NCI-H1048 (cell line): ENCODE data around the gene FSIP1.
"Not testable (repeated sequence)": the region's sequence is repeated elsewhere in the genome, so short reads cannot be mapped to it uniquely, and the experiment has no call there.

Experiments used
- DNase-seq: peaks from one replicate; lab custom pipeline; 2025; lab: John Stamatoyannopoulos, UW

Gene FSIP1

DNA sequence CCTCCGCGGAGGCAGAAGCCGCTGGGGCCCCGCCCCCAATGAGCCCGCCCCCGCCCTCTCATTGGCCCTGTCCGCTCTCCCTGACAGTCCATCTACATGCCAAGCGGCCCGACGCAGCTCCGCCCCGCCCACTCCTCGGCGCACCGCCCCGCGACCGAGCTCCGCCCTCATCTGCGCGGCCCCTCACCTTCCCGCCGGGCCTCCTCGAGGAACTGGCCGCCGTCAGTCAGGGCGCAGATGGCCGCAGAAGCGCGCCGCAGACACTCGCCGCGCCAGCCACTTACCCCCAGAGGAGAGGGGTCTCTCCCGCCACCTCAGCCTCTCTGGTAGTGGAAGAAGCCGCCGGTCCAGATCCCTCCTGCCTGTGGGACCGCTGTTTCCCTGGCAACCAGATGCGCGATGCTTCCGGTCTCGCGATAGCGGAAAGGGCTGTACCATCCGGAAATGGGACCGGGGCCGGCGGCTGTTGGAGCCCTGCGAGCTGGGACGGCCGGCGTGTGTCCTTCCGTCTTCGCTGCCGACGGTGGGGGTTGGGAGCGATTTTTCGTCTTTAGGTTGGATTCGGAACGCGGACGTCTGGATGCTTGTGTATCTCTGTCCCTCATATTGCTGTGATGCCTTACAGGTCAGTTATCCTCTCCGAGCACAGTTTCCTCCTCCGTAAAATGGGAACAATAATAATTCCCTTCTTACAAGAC, at the start of gene FSIP1:
Gene FSIP1 (minus strand): TSS at position 401 of the 698 bp plus-strand sequence. CDS start 6,317 bp downstream, outside the sequence.
- peak; percentile 67 for DNase-seq

DNA sequence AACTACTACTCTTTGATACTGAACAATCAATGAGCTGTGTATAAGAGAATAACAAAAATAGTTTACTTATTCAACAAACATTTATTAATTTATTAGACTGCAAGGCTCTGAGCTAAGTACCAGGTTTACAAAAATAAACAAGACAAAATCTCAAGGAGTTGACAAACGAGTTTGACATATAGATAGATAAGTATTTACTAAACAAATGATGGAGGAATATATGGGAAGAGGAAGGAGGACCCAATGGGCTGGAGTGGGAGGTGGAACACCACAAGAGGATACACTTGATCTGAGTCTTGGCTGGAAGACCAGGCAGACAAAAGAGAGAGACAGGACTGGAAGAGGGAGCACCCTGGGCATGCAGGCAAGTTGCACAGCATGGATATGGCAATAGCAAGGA, 47.5 kb upstream of the FSIP1 start:
- DNase-seq, result no peak

DNA sequence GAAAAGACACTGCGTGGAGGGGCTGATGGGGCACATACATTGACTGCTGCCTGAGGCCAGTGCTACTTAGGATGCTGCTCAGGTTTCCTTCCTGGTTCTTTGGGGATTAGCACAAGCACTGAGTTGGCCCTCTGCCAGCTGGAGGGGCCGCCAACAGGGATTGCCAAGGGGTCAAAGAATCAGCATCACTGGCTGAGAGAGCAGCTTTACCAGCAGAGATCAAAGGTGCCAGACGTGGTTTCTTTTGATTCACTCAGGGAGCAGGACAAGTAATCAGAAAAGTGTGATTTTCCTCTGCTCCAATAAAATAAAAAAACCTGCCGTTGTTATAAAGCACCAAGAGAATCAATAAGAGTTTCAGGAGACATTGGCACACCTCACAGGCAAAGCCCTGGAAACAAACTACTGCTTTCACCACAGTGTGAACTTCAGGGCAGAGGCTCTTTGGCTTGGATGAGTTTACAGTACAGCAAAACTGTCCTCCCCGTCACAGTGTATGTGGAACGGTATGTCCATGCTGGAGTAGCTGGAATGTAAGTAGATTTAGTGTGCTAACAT, 45.8 kb upstream of the FSIP1 start:
- DNase-seq, result no peak

DNA sequence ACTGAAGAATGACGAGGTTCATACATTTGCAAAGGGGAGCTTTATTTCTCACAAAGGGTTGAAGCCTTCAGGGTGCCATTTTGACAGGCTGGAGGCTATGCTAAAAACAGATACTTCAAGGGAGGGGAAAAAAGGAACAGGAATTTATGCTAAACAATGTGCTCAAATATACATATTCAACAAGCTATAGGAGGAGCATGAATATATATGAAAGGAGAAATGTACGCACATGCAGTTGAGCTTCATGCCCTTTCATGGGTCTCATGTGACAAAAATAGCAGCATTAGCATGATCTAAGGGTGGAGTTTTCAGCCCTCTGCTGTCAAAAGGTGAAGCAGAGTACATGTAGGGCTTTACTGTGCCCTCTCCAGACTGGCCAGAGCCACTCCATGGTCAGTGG, 44.3 kb upstream of the FSIP1 start:
- DNase-seq, result no peak

DNA sequence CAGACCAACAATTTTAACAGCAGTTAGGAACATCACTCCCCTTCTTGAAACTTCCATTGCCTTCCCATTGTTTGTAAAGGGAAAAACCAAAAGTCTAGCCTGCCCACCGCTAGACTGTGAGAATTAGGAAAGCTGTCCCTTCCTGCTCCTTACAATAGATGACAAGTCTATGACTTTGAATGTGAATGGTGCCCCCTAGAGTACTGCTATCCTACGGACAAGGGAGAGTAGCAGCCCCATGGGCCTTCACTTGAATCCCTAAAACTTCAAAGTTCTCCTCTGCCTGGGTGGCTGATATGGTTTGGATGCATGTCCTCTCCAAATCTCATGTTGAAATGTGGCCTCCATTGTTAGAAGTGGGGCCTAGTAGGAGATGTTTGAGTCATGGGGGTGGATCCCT, 41.0 kb upstream of the FSIP1 start:
- DNase-seq, result no peak

DNA sequence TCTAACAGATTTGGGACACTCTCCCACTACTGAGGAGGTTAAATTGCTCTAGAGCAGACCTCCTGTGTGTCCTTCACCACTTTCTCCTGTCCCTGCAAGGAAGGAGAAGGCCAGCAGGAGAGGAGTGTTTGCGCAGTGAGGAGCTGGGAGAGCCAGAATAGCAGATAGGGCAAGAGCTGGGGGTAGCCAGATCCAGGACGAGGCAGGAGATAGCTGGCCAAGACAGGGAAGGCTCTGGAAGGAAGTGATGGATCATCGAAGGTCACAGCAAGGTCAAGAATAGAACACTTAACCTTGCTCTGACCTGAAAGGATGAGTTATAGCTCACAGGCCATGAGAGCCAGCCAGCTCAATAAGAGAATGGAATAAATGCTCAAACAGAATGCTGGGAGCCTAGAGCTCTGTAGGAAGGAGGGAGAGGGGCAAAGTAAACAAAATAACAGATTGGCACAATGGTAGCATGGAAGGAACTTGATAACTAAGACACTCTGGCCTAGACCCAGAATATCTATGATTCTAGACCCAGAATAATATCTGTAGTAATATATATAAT, 37.5 kb upstream of the FSIP1 start:
- DNase-seq, result no peak

DNA sequence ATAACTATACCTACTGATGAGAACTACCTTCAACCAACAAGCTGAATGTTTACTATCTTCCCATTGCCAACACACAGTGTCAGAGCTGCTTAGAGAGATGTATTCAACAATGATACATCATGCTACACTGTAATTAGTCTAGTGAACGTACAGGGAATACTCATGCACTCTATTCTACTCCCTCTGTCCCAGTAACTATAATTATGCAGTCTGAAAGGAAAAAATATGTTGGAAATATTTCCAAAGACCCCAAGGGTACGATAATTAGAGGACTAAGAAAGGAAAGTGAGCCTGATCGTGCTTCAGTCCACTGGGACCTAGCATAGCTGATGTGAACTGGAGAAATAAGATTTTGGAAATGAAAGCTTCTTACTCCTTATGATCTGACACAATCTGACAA, 36.9 kb upstream of the FSIP1 start:
- DNase-seq, result no peak

DNA sequence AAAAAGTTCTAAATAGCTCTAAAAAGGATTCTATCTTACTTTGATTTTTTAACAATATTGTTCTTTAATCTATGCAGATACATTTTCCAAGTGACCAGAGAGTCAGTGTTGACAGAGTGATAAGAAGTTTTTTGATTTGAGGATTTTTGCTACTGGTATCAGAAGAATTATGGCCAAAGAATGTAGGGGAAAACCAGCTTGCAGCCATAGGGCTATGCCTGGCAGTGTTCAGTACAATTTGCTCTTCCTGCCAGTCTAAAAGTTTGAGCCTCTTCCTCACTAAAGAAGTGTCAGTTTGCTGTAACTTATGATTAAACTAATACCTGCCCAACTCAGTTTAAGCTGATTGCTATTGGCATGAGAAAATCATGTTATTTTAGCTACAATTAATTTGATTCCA, 35.3 kb upstream of the FSIP1 start:
- no peak for DNase-seq

DNA sequence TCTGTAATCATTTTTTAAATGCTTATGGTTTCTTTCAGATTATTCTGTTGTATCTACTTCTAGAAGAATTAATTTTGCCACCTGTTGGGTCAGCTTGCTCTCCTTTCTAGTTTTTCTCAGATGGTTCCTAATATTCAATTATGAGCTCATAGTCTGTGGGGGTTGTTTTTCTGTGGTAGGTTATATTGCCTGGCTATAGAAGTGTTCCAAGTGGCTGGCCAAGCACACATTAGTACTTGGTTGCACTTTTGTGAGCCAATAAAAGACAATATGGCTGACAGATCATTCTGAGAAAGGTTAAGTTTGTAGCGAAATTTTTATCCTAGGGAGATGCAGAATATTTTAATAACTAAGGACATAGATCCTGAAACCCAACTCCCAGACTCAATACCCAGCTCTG, 31.8 kb upstream of the FSIP1 start:
- DNase-seq, result no peak

DNA sequence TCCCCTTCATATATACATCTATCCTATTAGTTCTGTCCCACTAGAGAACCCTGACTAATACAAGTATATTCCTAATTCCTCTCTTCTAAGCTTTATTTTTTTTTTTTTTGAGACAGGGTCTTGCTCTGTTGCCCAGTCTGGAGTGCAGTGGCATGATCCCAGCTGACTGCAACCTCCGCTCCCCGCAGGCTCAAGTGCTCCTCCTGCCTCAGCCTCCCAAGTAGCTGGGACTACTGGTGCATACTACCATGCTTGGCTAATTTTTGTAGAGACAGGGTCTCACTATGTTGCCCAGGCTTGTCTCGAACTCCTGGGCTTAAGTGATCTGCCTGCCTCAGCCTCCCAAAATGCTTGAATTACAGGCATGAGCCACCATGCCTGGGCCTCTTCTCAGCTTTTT, 30.0 kb upstream of the FSIP1 start:
- not testable (repeated sequence) for DNase-seq

DNA sequence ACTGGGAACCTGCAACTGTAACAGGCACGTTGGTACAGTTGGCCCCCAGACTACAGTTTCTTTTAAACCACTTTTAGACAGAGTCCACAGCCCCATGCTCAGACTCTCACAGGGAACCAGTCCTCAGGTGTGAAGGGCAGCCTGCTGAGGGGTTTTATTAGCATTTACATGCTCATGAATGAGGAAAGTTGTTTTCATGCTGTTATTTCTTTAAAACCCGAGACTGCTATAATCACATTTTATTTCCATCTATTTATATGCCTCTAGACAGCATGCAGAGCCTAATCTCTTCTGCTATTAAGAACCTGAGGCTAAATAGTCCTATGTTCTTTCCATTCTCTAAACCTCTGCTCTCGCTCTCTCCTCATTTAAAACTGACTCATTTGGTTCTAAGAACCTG, 26.3 kb upstream of the FSIP1 start:
- no peak for DNase-seq

DNA sequence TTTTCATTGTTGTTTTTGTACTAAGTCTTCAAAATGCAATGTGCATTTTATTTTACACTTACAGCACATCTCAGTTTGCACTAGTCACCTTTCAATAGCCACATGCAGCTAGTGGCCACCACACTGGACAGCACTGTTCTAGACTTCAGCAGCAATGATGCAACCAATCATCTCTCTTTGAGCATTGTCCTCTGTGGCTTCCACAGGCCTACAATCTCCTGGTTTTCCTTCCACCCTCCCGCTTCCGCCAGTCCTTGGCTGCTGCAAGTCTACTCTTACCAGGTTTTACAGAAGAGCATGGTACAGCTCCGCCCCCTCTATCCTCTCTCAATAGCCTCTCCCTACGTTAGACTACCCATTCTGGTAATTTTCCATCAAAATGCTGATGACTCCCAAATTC, 25.1 kb upstream of the FSIP1 start:
- no peak for DNase-seq

DNA sequence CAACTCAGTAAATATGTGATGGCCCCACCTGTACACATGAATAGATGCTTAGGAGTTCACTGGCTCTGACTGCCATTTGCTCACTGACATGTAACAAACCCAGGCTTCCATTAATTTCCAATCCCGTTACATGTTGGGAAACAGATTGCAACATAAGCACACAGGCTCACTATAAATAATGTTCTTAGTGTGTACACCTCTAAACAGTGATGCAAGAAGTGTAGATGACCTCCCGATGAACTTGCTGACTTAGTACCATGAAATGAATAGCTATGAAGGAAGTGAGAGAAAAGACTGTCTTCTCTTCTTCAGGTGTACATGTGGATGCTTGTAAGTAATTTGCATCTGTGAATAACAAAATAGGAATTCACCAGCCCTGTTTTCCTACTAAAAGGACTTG, 21.4 kb upstream of the FSIP1 start:
- no peak for DNase-seq

DNA sequence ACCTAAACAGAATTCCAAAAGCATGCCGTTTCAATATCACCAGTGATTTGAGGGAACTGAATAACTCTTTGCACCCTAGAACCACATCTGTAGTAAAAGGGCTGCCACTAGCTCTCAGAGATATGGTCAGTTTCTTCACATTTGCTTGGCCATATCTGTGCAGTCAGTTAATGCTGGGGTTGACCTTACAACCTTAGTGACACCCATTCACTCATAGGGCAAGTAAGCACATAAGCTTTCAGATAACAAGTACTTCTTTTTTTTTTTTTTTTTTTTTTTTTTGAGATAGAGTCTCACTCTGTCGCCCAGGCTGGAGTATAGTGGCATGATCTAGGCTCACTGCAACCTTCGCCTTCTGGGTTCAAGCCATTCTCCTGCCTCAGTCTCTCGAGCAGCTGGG, 20.4 kb upstream of the FSIP1 start:
- no peak for DNase-seq

DNA sequence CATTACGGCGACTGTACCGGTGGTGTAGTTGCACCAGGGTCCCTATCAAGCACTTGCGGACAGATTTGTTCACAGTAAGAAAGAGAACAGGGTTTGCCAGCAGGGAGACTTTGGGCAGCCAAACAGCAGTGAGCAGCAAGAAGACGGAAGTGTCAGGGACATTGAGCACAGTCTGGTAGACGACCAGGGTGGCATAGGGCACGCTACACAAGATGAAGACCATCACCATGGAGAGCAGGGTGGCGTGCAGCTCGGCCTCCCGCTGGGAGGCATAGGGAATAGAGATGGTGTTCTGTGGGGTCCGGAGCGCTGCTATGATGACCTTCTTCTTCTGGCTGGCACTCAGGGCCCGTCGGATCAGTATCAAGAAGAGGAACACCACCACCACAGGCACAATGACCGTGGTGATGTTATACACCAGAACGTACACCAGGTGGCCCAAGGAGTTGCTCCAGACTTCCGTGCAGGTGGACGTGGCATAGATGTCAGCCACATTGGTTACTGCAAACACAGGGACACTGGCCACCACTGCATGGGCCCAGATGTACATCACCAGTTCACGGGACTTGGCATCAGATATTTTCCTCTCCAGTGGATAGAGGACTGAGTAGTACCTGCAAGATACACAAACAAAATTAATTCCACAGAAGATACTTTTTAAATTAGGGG, 19.1 kb upstream of the FSIP1 start:
- DNase-seq, result no peak

DNA sequence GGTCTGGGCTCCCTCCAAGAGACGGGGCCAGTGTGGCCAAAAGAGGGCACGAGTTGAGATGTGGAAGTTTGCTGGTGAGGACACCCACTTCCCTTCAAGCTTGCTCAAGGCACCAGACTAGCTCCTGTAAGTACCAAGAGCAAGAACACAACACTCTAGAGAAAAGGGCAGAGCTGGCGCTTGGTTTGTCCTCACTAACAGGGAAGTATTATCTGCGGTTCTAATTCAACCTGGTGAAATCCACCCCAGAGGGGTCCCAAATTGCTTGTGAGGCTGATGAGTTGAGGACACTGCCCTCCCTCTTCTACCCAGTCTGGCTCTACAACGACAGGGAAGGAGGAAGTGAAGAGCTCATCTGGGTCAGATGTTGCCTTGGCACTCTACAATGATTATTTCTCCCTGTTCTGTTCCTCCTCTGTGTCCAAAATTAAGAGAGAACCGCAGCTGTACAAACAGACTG, 16.9 kb upstream of the FSIP1 start:
- no peak for DNase-seq

DNA sequence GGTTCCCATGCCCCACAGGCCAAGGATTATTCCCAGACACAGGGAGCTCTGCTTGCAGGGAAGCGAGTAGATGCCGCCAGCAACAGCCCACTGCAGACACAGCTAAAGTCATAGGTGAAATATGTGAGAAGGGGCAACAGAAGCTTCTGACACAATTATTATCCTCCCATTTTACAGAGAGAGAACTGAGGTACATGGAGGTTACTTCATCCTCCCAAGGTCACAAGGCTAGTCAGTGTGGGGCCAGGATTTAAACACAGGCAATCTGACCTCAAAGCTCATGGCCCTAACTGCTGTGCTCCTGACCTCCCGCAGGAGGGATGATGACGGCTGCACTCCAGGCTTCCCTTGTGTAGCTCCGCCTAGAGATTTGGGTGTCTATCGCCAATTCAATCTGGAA, 15.7 kb upstream of the FSIP1 start:
- DNase-seq, result no peak

DNA sequence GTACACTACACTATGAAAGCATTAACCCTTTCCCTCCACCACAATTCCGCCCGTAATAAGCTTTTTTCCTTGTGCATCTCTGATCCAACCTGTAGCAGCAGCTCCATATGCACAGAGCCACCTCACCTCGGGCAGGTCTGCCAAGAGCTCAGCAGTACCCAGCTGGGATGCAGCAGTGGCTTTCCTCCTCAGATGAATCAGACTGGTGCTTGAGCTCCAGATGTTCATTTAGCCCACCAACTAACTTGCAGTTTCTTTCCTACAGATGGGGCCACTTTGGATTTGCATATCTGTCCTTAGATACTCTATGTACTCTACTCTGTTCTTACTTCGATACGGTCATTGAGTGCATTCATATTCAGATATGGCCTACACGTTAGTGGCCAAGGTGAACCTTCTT, 14.8 kb upstream of the FSIP1 start:
- DNase-seq, result no peak

DNA sequence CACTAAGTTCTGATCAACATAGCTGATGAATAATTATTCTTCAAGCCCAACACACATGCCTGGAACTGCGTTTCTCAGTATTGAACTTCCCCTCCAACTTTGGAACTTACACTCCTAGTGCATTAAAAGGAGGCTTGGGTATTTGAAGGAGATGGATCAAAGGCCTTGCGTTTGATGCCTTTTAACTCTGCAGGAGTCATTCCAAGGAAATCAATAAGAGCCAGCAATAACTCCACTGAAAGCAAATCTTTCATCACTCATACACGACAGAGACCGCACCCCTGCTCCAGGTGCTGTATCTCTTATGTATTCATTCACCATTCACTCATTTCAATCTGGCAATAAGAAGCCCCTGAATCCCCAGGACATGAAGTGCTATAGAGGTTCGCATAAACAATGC, 14.0 kb upstream of the FSIP1 start:
- no peak for DNase-seq

DNA sequence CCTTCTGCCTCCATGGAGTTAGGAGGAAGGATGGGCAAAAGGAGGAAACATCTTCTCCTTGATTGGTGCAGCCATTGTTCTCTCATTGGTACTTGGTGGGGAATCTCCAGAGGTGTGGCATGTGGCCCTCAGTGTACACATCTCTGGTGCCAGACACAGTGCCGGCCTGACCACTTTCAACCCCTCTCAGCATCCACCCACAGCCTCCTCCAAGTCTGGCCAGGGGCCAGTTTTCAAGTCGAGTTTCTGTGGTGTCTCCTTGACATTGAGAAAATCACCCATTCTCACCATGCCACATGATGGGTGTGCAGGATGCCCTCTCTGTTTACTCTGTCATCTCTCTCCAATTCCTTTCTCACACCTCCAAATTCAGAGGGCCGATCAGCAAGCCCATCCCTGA, 12.8 kb upstream of the FSIP1 start:
- DNase-seq, result no peak

DNA sequence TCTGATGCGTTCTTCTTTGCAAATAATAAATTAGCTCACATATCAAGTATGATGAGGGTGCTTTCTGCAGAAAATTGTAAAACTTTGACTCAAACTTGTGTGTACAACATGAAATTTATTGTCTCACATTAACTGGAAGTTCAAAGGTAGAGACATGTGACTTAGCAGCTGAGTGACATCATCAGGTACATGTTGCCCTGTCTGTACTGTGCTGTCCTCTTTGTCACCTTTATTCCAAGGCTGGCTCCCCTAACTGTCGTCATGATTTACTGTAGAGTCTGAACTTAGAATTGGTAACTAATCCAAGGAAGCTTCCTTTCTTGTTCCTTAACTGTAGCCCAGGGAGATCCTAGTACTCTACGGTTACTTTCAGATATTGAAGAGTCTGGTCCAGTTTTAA, 12.3 kb upstream of the FSIP1 start:
- no peak for DNase-seq

DNA sequence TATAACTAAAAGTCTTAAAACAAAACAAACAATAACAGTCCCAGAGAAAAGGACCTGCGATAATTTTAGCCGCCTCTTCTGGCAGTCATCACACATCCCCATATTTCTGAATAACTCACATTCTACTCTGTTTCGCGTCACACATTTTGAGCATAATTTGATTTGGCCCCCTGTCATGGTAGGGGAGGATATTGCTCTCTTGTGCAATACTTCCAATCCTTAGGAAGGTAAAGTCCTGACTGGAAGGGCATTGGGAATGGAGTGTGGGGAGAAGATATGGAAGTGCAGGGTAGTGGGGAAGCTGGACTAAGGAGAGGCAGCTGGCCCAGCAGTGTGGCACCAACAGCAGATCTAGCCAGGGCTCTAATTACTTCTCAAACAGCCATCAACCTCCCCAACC, 11.3 kb upstream of the FSIP1 start:
- DNase-seq, result no peak

DNA sequence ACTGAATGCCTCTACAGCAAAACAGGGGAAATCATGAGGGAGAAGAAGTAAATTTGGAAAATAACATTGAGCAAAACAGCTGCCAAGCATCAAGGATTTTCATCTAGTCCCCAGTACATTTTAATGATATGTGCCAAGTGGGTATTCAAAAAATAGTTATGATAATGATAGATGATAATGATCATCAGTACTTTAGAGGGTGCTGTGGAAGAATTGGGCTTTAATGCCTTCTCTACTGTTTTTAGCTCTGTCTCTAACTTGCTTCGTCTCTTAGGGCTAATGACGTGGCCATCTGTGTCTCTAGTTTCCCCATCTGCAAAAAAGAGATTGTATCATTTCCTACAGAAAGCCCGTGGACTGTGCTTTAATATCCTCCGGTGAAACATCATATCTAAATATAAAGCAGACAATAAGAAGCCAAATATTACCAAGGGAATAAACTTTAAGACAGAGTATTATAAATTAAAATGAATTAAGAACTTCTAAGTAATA, 10.2 kb upstream of the FSIP1 start:
- no peak for DNase-seq
